IMR-90 (cell line): ENCODE data around the gene TCP11. TPM values are rescaled to one million over a fixed set of nuclear protein-coding genes. Genes with fewer than 3 reads are reported as not detected.

Experiments
- ATAC-seq: fragments of 200-7000 bp; cut with Tn5 transposase; 2 replicates; pipeline ENCODE4 v1.9.1; 2020; ENCODE audit warnings: low read depth, mild to moderate bottlenecking, moderate library complexity
- BruUV-seq: library from RNA; stranded (reverse); fragments of 400-500 nt; replicated peaks from 2 replicates; lab custom pipeline; 2021; lab: Mats Ljungman, UMichigan
- CTCF ChIA-PET: fragments of 300-600 bp; formaldehyde crosslinking; extraction: SDS; loops from one replicate; lab custom pipeline; 2021; ENCODE audit warnings: antibody characterized with exemption; lab: Yijun Ruan, JAX
- POLR2A ChIA-PET: fragments of 300-600 bp; sonication (Branson Sonifier 250); formaldehyde crosslinking; loops from one replicate; lab custom pipeline; 2022; ENCODE audit warnings: antibody characterized with exemption; ENCODE audit not compliant: unreplicated experiment; lab: Charles Lee
- DNase-seq: peaks from one replicate; pipeline ENCODE4 v3.0.0; 2013
- H2AFZ ChIP-seq: replicated peaks from 2 replicates; pipeline ENCODE3; 2013; ENCODE audit warnings: low read length, mild to moderate bottlenecking; ENCODE audit not compliant: poor library complexity
- H2AK5ac ChIP-seq: 2 replicates; pipeline ENCODE4 v1.6.1; 2013; ENCODE audit warnings: low read depth, low read length, inconsistent platforms
- H2AK9ac ChIP-seq: replicated peaks from 2 replicates; pipeline ENCODE3; 2013; ENCODE audit warnings: mild to moderate bottlenecking, low read depth, low read length, moderate library complexity; ENCODE audit not compliant: poor library complexity
- H2BK120ac ChIP-seq: 2 replicates; pipeline ENCODE4 v1.6.1; 2013; ENCODE audit warnings: low read depth, low read length, inconsistent platforms
- H2BK15ac ChIP-seq: 3 replicates; pipeline ENCODE4 v1.6.1; 2013; ENCODE audit warnings: low read depth, low read length, inconsistent platforms
- H2BK20ac ChIP-seq: 2 replicates; pipeline ENCODE4 v1.6.1; 2013; ENCODE audit warnings: low read depth, mild to moderate bottlenecking, inconsistent platforms, low read length, moderate library complexity
- H2BK5ac ChIP-seq: 2 replicates; pipeline ENCODE4 v1.6.1; 2013; ENCODE audit warnings: mild to moderate bottlenecking, low read depth, low read length, inconsistent platforms; ENCODE audit not compliant: poor library complexity, severe bottlenecking
- H3K14ac ChIP-seq: replicated peaks from 2 replicates; pipeline ENCODE4 v1.6.1; 2013; ENCODE audit warnings: low read depth, low read length, inconsistent platforms
- H3K18ac ChIP-seq: 2 replicates; pipeline ENCODE4 v1.6.1; 2013; ENCODE audit warnings: low read depth, low read length, control low read depth
- H3K23ac ChIP-seq: 2 replicates; pipeline ENCODE4 v1.6.1; 2013; ENCODE audit warnings: low read depth, low read length, inconsistent platforms
- H3K27ac ChIP-seq: 2 replicates; pipeline ENCODE4 v1.5.1; 2013; ENCODE audit warnings: mild to moderate bottlenecking, control low read depth, low read length; ENCODE audit not compliant: insufficient read depth
- H3K27me3 ChIP-seq: 2 replicates; pipeline ENCODE4 v1.6.1; 2013; ENCODE audit warnings: low read length; ENCODE audit not compliant: control insufficient read depth, insufficient read depth
- H3K36me3 ChIP-seq: 2 replicates; pipeline ENCODE4 v1.6.1; 2013; ENCODE audit warnings: low read length, mixed read lengths; ENCODE audit not compliant: control insufficient read depth, insufficient read depth
- H3K4ac ChIP-seq: 2 replicates; pipeline ENCODE4 v1.6.1; 2013; ENCODE audit warnings: low read depth, low read length, inconsistent platforms
- H3K4me1 ChIP-seq: 2 replicates; pipeline ENCODE4 v1.6.1; 2013; ENCODE audit warnings: low read length, mixed read lengths; ENCODE audit not compliant: control insufficient read depth, insufficient read depth
- H3K4me2 ChIP-seq: 2 replicates; pipeline ENCODE4 v1.6.1; 2013; ENCODE audit warnings: low read depth, mild to moderate bottlenecking, control low read depth, low read length, moderate library complexity
- H3K4me3 ChIP-seq: 2 replicates; pipeline ENCODE4 v1.5.1; 2013; ENCODE audit warnings: low read depth, mild to moderate bottlenecking, control low read depth, low read length, moderate library complexity; ENCODE audit not compliant: insufficient read depth
- H3K56ac ChIP-seq: 2 replicates; pipeline ENCODE4 v1.6.1; 2013; ENCODE audit warnings: low read length, inconsistent platforms; ENCODE audit not compliant: insufficient read depth; ENCODE audit errors: extremely low read depth
- H3K79me1 ChIP-seq, 2 experiments: 2 replicates each; pipeline ENCODE4 v1.6.1; 2013; ENCODE audit warnings: low read length in 2 of 2, inconsistent platforms in 1 of 2, low read depth in 1 of 2
- H3K9ac ChIP-seq: 2 replicates; pipeline ENCODE4 v1.6.1; 2013; ENCODE audit warnings: low read depth, low read length, control low read depth
- H3K9me1 ChIP-seq: 2 replicates; pipeline ENCODE4 v1.6.1; 2013; ENCODE audit warnings: low read length, inconsistent platforms; ENCODE audit not compliant: insufficient read depth
- H3K9me3 ChIP-seq: 2 replicates; pipeline ENCODE4 v1.6.1; 2013; ENCODE audit warnings: low read length; ENCODE audit not compliant: control insufficient read depth, insufficient read depth
- H4K20me1 ChIP-seq: 2 replicates; pipeline ENCODE4 v1.6.1; 2013; ENCODE audit warnings: low read length, inconsistent platforms; ENCODE audit not compliant: insufficient read depth
- H4K5ac ChIP-seq: 2 replicates; pipeline ENCODE4 v1.6.1; 2013; ENCODE audit warnings: mild to moderate bottlenecking, low read depth, low read length, control low read depth
- H4K8ac ChIP-seq, 2 experiments: 2 replicates each; pipeline ENCODE4 v1.6.1; 2013; ENCODE audit warnings: low read depth in 2 of 2, low read length in 2 of 2, control low read depth in 1 of 2, inconsistent platforms in 1 of 2
- H4K91ac ChIP-seq: 2 replicates; pipeline ENCODE4 v1.6.1; 2013; ENCODE audit warnings: low read depth, low read length, inconsistent platforms; ENCODE audit not compliant: insufficient read depth
- CHD1 ChIP-seq: IDR thresholded peaks from 2 replicates; pipeline ENCODE4 v1.6.1; 2012; ENCODE audit warnings: low read depth, low read length, improper control_type of control experiment
- MAZ ChIP-seq: IDR thresholded peaks from 2 replicates; pipeline ENCODE4 v1.6.1; 2012; ENCODE audit warnings: low read depth, mild to moderate bottlenecking, low read length, improper control_type of control experiment, moderate library complexity, borderline replicate concordance
- POLR2A ChIP-seq: IDR thresholded peaks from 2 replicates; pipeline ENCODE4 v1.6.1; 2012; ENCODE audit warnings: mild to moderate bottlenecking, low read depth, low read length
- USF2 ChIP-seq: fragments of 150-350 bp; IDR thresholded peaks from 2 replicates; pipeline ENCODE4 v1.6.1; 2017; ENCODE audit warnings: mild to moderate bottlenecking, antibody characterized with exemption, low read length, low read depth
- WGBS, 2 experiments: methylation state at CpG; one replicate each; pipeline versions ENCODE4 v1.1.5 to v1.1.7; 2013; ENCODE audit warnings: missing lambda C conversion rate in 2 of 2; ENCODE audit not compliant: insufficient read length in 1 of 2; ENCODE audit errors: extremely low coverage in 2 of 2; 5-methylcytosine and 5-hydroxymethylcytosine counted together
- dilution Hi-C: fragments of 300-500 bp; cut with HindIII; formaldehyde crosslinking; loops from one replicate; pipeline ENCODE4 v1.14.3; 2018; ENCODE audit warnings: low sequenced_read_pairs; ENCODE audit not compliant: unreplicated experiment
- in situ Hi-C: fragments of 300-500 bp; cut with MboI; formaldehyde crosslinking; loops from 3 replicates; pipeline ENCODE4 v1.14.3; 2019; ENCODE audit warnings: low sequenced_read_pairs, inconsistent platforms, mixed read lengths
- intact Hi-C: fragments of 100-400 bp; cut with micrococcal nuclease; formaldehyde crosslinking; loops from 2 replicates; pipeline ENCODE4 v1.10.0; 2022
- polyA plus RNA-seq, 3 experiments: library from polyadenylated mRNA; depleted of rRNA; stranded (reverse); fragments of >200 nt; gene quantifications; 2 replicates each; pipeline ENCODE4 v1.2.3, GENCODE V29; 2012; ENCODE audit warnings: low replicate concordance in 1 of 3
- total RNA-seq: library from RNA; depleted of rRNA; stranded (reverse); fragments of >200 nt; gene quantifications from 2 replicates; pipeline ENCODE4 v1.2.3, GENCODE V29; 2012

The TCP11 gene
- total and polyA plus RNA-seq, 2 of the 4 experiments (the other 2 are of a cell fraction), result 0.34 to 0.36 TPM

GRCh38 chr6:35079311-35080000 is 61.7 kb downstream of the TCP11 start:
- ChIA-PET POLR2A (no interaction called here), CTCF (interaction anchor here (0.6 to 0.7 kb wide), 2 partner anchors 12 to 35 kb away, joined by 3 to 4 read pairs; no protein-coding TSS in a partner anchor)
- no peak overlapping the region for H2BK20ac ChIP-seq
- BruUV-seq, result no TSS peak
- dilution Hi-C loops (no loop called here), intact Hi-C loops (no loop called here), in situ Hi-C loops (no loop called here)
- 87% methylated on average over 8 of the region's 23 CpGs; no CpG with 5 or more reads in 1 of the 2 experiments for WGBS, 2 experiments
- H3K27ac ChIP-seq, result no peak overlapping the region
- no peak overlapping the region for H4K91ac ChIP-seq
- no peak overlapping the region for H3K56ac ChIP-seq
- H2AK9ac ChIP-seq, result no peak overlapping the region
- ATAC-seq (no peak), DNase-seq (no peak)
- no peak overlapping the region for H3K4me3 ChIP-seq
- H3K9me3 ChIP-seq, result no peaks in the 10 kb centered on the region
- H3K9ac ChIP-seq, result no peak overlapping the region
- no peaks in the 10 kb centered on the region for H3K4me1 ChIP-seq
- TF ChIP-seq MAZ, result no peak
- TF ChIP-seq USF2, result no peak
- no peak for TF ChIP-seq POLR2A
- no peak for TF ChIP-seq CHD1
- no peaks in the 10 kb centered on the region for H3K9me1 ChIP-seq
- H3K18ac ChIP-seq, result no peak overlapping the region
- H3K79me1 ChIP-seq, result no peaks in the 10 kb centered on the region
- no peaks in the 10 kb centered on the region for H3K27me3 ChIP-seq
- H2AK5ac ChIP-seq, result no peak overlapping the region
- no peak overlapping the region for H3K23ac ChIP-seq
- H3K36me3 ChIP-seq, result peaks cover 31% of the 10 kb centered on the region; the same call in 1 of the 2 replicates
- H3K4me2 ChIP-seq, result no peak overlapping the region
- H4K8ac ChIP-seq, result no peak overlapping the region
- H3K14ac ChIP-seq, result no peak overlapping the region
- no peak overlapping the region for H2BK15ac ChIP-seq
- no peak overlapping the region for H2BK5ac ChIP-seq
- no peak overlapping the region for H3K4ac ChIP-seq
- H2BK120ac ChIP-seq, result no peak overlapping the region
- no peaks in the 10 kb centered on the region for H4K20me1 ChIP-seq
- H2AFZ ChIP-seq, result no peak overlapping the region
- H4K5ac ChIP-seq, result no peak overlapping the region
